ENCODE results near the gene WBP4. TPM values are rescaled to one million over a fixed set of nuclear protein-coding genes. Genes with fewer than 3 reads are reported as not detected.

WBP4 gene
- polyA plus RNA-seq, 1 experiment, result 18.3 TPM

DNA sequence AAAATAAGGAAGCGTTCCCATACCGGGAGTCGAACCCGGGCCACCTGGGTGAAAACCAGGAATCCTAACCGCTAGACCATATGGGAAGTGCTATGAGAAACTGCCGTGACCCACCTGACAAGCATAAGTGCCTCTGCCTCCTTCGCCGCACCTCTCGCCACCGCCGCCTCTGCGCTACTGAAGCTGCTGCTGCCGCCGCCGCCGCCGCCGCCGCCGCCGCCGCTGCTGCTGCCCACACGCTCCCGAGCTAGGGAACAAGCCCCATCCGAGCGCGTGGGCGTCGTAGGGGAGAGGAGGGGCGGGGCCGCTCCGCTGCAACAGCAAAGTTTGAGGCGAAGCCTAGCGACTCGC, 610 bp upstream of the WBP4 start:
- no peaks in the 10 kb centered on the region for H3K27me3 ChIP-seq (ENCODE audit: control insufficient read depth, insufficient read depth, low read length)
- ChIA-PET CTCF (interaction anchor here (0.7 to 1.5 kb wide), 3 partner anchors 52 to 87 kb away, joined by 4 read pairs; no protein-coding TSS in a partner anchor), POLR2A (interaction anchor here (0.6 to 1.7 kb wide), 9 partner anchors 68 to 724 kb away, joined by 3 to 5 read pairs (median 3); no protein-coding TSS in a partner anchor)
- peak overlapping the region; percentile 97 for H3K27ac ChIP-seq (ENCODE audit: low read depth, low read length)
- TF ChIP-seq, protein P1, sequence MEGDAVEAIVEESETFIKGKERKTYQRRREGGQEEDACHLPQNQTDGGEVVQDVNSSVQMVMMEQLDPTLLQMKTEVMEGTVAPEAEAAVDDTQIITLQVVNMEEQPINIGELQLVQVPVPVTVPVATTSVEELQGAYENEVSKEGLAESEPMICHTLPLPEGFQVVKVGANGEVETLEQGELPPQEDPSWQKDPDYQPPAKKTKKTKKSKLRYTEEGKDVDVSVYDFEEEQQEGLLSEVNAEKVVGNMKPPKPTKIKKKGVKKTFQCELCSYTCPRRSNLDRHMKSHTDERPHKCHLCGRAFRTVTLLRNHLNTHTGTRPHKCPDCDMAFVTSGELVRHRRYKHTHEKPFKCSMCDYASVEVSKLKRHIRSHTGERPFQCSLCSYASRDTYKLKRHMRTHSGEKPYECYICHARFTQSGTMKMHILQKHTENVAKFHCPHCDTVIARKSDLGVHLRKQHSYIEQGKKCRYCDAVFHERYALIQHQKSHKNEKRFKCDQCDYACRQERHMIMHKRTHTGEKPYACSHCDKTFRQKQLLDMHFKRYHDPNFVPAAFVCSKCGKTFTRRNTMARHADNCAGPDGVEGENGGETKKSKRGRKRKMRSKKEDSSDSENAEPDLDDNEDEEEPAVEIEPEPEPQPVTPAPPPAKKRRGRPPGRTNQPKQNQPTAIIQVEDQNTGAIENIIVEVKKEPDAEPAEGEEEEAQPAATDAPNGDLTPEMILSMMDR (IDR thresholded peaks at IDR 0.05; ENCODE audit: low read depth, low read length), result no peak
- H3K4me3 ChIP-seq (ENCODE audit: low read depth, low read length), result peak overlapping the region; percentile 91
- DNase-seq (ENCODE audit: low read depth, low spot score), result no peak
- no peaks in the 10 kb centered on the region for H3K9me3 ChIP-seq (ENCODE audit: control insufficient read depth, insufficient read depth, low read length)

DNA sequence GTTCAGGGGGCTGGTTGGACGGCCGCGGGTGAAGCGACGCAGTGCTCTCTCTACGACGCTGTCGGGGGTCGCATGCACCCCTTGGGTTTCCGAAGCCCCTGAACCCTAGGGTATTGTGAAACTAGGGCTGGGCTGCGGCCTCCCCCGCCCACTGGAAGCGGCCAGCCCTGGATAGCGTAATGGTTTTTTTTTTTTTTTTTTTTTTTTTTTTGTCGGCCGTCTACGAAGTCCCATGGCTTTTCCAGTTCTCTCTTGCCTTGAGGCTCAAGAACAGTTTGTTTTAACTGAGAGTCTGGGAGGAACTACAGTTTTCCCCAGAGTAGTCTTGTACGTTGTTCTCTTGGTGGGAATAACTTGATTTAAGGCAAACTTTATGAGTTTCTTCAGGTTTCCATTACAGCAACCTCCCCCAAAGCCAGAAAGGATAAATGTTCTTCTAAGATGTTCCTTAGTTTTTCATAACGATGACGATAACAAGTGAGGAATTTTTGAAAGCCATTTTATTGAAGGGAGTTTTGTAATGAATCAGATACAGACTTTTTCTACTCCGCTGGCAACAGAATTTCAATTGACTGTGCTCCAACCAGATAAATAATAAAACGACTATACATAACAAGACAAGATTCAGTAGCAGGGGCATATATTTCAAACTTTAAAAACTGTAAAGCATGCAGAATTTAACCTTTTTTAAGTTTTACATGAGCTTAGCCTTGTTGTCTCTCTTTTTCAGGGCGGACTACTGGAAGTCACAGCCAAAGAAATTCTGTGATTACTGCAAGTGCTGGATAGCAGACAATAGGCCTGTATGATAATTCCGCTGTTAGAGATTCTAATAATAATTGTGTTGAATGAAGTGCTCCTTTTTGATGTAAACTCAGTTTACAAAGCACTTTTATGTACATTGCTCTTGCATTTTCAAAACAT, 867 bp downstream of the WBP4 start:
- ChIA-PET POLR2A (no interaction called here), CTCF (no interaction called here)
- Histone ChIP-seq H3K9me3 (ENCODE audit: control insufficient read depth, insufficient read depth, low read length) (no peaks in the 10 kb centered on the region), H3K27me3 (ENCODE audit: control insufficient read depth, insufficient read depth, low read length) (no peaks in the 10 kb centered on the region), H3K27ac (ENCODE audit: low read depth, low read length) (peak overlapping the region; percentile 97), H3K4me3 (ENCODE audit: low read depth, low read length) (peak overlapping the region; percentile 91)
- TF ChIP-seq, protein P1 (IDR thresholded peaks at IDR 0.05; ENCODE audit: low read depth, low read length), result no peak
- no peak for DNase-seq (ENCODE audit: low read depth, low spot score)

DNA sequence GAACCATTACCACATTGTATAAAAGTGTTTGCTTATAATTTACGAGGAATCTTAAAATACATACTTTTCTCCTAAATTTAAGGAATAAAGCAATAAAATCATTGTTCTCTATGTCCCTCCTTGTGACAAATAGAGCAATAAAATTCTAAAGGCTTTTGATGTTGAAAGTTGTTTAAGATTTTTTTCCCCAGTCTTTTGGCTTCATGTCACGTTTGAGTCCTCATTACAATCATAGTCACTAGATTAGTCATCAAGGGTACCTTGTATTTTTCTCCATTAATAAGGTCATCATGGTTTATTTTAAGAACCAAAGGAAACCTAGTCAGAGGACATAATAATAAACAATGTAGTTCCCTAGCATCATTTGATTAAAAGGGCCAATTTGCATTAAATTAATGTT, 3.2 kb downstream of the WBP4 start:
- TF ChIP-seq, protein P1 (IDR thresholded peaks at IDR 0.05; ENCODE audit: low read depth, low read length), result no peak
- H3K4me3 ChIP-seq (ENCODE audit: low read depth, low read length), result peak overlapping the region; percentile 11; the same call in 1 of the 2 replicates
- ChIA-PET CTCF (interaction anchor here (1.0 kb wide), 1 partner anchor 10 kb away, joined by 4 read pairs; no protein-coding TSS in a partner anchor), POLR2A (interaction anchor here (0.5 to 0.7 kb wide), 4 partner anchors 27 to 1044 kb away, joined by 3 to 13 read pairs (median 4); no protein-coding TSS in a partner anchor)
- no peak overlapping the region for H3K27ac ChIP-seq (ENCODE audit: low read depth, low read length)
- H3K27me3 ChIP-seq (ENCODE audit: control insufficient read depth, insufficient read depth, low read length), result no peaks in the 10 kb centered on the region
- peak; percentile 44 for DNase-seq (ENCODE audit: low read depth, low spot score)
- H3K9me3 ChIP-seq (ENCODE audit: control insufficient read depth, insufficient read depth, low read length), result no peaks in the 10 kb centered on the region

DNA sequence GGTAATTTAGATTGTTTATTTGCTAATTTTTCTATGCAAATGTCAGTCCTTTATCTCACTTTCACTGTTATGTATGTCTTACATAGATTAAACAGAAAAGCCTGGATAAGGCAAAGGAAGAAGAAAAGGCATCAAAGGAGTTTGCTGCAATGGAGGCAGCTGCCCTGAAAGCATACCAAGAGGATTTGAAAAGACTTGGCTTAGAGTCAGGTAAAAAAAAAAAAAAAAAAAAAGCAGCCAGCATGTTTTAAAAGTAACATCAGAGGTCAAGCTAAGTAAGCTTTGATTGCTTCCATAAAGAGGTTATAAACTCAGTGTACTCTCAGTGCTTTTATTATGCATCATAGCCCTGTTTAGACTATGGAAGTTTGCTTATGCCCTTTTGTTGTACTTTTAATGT, 3.8 kb downstream of the WBP4 start:
- TF ChIP-seq, protein P1 (IDR thresholded peaks at IDR 0.05; ENCODE audit: low read depth, low read length), result no peak
- Histone ChIP-seq H3K4me3 (ENCODE audit: low read depth, low read length) (no peak overlapping the region), H3K27me3 (ENCODE audit: control insufficient read depth, insufficient read depth, low read length) (no peaks in the 10 kb centered on the region), H3K27ac (ENCODE audit: low read depth, low read length) (no peak overlapping the region), H3K9me3 (ENCODE audit: control insufficient read depth, insufficient read depth, low read length) (no peaks in the 10 kb centered on the region)
- ChIA-PET CTCF (no interaction called here), POLR2A (interaction anchor here (0.5 to 0.7 kb wide), 5 partner anchors 26 to 1044 kb away, joined by 3 to 13 read pairs (median 4); no protein-coding TSS in a partner anchor)
- DNase-seq (ENCODE audit: low read depth, low spot score), result peak; percentile 75

DNA sequence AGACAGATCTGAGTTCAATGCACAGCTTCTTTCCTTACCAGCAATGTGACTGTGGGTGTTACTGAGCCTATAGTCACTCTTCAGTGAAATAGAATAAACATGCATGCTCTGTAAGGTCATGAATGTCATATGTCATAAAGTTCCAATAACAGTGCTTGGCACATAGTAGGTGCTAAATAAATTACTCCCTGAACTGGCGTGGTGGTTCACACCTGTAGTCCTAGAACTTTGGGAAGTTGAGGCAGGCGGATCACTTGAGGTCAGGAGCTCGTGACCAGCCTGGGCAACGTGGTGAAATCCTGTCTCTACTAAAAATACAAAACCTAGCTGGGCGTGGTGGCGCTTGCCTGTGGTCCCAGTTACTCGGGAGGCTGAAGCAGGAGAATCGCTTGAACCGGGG, 13.2 kb downstream of the WBP4 start:
- H3K27ac ChIP-seq (ENCODE audit: low read depth, low read length), result no peak overlapping the region
- no peaks in the 10 kb centered on the region for H3K27me3 ChIP-seq (ENCODE audit: control insufficient read depth, insufficient read depth, low read length)
- DNase-seq (ENCODE audit: low read depth, low spot score), result no peak
- ChIA-PET POLR2A (no interaction called here), CTCF (interaction anchor here (0.9 to 2.1 kb wide), 11 partner anchors 8 to 578 kb away, joined by 3 to 22 read pairs (median 3); no protein-coding TSS in a partner anchor)
- H3K4me3 ChIP-seq (ENCODE audit: low read depth, low read length), result no peak overlapping the region
- H3K9me3 ChIP-seq (ENCODE audit: control insufficient read depth, insufficient read depth, low read length), result no peaks in the 10 kb centered on the region
- TF ChIP-seq, protein P1 (IDR thresholded peaks at IDR 0.05; ENCODE audit: low read depth, low read length), result no peak
